Measurements from ENCODE around the gene C6.
"Not testable (repeated sequence)": the region's sequence is repeated elsewhere in the genome, so short reads cannot be mapped to it uniquely, and the experiment has no call there.

Gene C6

GRCh38 chr5:41213340-41213739 lies at the start of gene C6:
Gene C6 (minus strand): TSS chr5:41213532. CDS start chr5:41203230, 10,302 bp downstream.
- DNase-seq = no peak

GRCh38 chr5:41256400-41256799 lies 43.1 kb upstream of the C6 start:
- no peak for DNase-seq

GRCh38 chr5:41253109-41253508 lies 39.8 kb upstream of the C6 start:
- no peak for DNase-seq

- no peak for DNase-seq
These were observed 38.7 kb upstream of the C6 start for GRCh38 chr5:41252036-41252435.

GRCh38 chr5:41250351-41250987 lies 37.1 kb upstream of the C6 start:
- no peak for DNase-seq

GRCh38 chr5:41247135-41247534 lies 33.8 kb upstream of the C6 start:
- no peak for DNase-seq

GRCh38 chr5:41246376-41246775 lies 33.0 kb upstream of the C6 start:
- DNase-seq = no peak

- no peak for DNase-seq
These were observed 30.2 kb upstream of the C6 start for GRCh38 chr5:41243558-41243957.

GRCh38 chr5:41240985-41241384 lies 27.7 kb upstream of the C6 start:
- no peak for DNase-seq

- DNase-seq = no peak
These were observed 27.1 kb upstream of the C6 start for GRCh38 chr5:41240390-41240789.

- no peak for DNase-seq
These were observed 21.1 kb upstream of the C6 start for GRCh38 chr5:41234475-41234874.

GRCh38 chr5:41232797-41233196 lies 19.5 kb upstream of the C6 start:
- DNase-seq = no peak

GRCh38 chr5:41230276-41230675 lies 16.9 kb upstream of the C6 start:
- DNase-seq = not testable (repeated sequence)

GRCh38 chr5:41223962-41224361 lies 10.6 kb upstream of the C6 start:
- DNase-seq = no peak

- DNase-seq = no peak
These were observed 6.4 kb upstream of the C6 start for GRCh38 chr5:41219658-41220269.

- no peak for DNase-seq
These were observed 5.8 kb upstream of the C6 start for GRCh38 chr5:41218929-41219657.

GRCh38 chr5:41214182-41214581 lies 850 bp upstream of the C6 start:
- no peak for DNase-seq

- DNase-seq = no peak
These were observed 397 bp downstream of the C6 start for GRCh38 chr5:41212935-41213334.

GRCh38 chr5:41211417-41211816 lies 1.9 kb downstream of the C6 start:
- DNase-seq = no peak

GRCh38 chr5:41205475-41205874 lies 7.9 kb downstream of the C6 start:
- DNase-seq = not testable (repeated sequence)

- DNase-seq = no peak
These were observed 10.3 kb downstream of the C6 start for GRCh38 chr5:41203033-41203432.

GRCh38 chr5:41201082-41201772 lies 12.1 kb downstream of the C6 start:
- no peak for DNase-seq

GRCh38 chr5:41200506-41200905 lies 12.8 kb downstream of the C6 start:
- no peak for DNase-seq

GRCh38 chr5:41199660-41200059 lies 13.7 kb downstream of the C6 start:
- DNase-seq = no peak

Measured in NCI-H1092 treated with DMSO at 0.1 percent for 48 hours (cell line).